Liver (tissue), 9 donors: ENCODE data around the gene CHRM1. TPM values are rescaled to one million over a fixed set of nuclear protein-coding genes. Genes with fewer than 3 reads are reported as not detected.

ENCODE experiments used
- DNase-seq: peaks from one replicate; pipeline ENCODE4 v3.0.0-alpha.2; 2017; ENCODE audit warnings: low spot score
- H3K27ac ChIP-seq, 2 donors: one replicate each; pipeline ENCODE4 v1.7.0; 2013; ENCODE audit warnings: inconsistent platforms in 2 of 2, low read length in 2 of 2, control low read depth in 1 of 2, low read depth in 1 of 2, mild to moderate bottlenecking in 1 of 2
- H3K27me3 ChIP-seq, 4 donors: one replicate each; pipeline versions ENCODE4 v1.6.1 to v1.7.0; 2013; ENCODE audit warnings: low read length in 3 of 4, inconsistent platforms in 1 of 4, mild to moderate bottlenecking in 1 of 4, moderate library complexity in 1 of 4; ENCODE audit not compliant: control insufficient read depth in 4 of 4, insufficient read depth in 4 of 4
- H3K36me3 ChIP-seq, 4 donors: one replicate each; pipeline versions ENCODE4 v1.6.1 to v1.7.0; 2013; ENCODE audit warnings: low read length in 3 of 4, mild to moderate bottlenecking in 3 of 4, low read depth in 1 of 4, moderate library complexity in 1 of 4; ENCODE audit not compliant: control insufficient read depth in 4 of 4, insufficient read depth in 3 of 4
- H3K4me1 ChIP-seq, 4 donors: one replicate each; pipeline versions ENCODE4 v1.6.1 to v1.7.0; 2013; ENCODE audit warnings: low read length in 3 of 4, mild to moderate bottlenecking in 3 of 4, moderate library complexity in 1 of 4; ENCODE audit not compliant: control insufficient read depth in 4 of 4, insufficient read depth in 4 of 4
- H3K4me3 ChIP-seq, 3 donors: one replicate each; pipeline versions ENCODE4 v1.6.1 to v1.7.0; 2013; ENCODE audit warnings: low read length in 3 of 3, control low read depth in 1 of 3, low read depth in 1 of 3, mild to moderate bottlenecking in 1 of 3
- H3K9ac ChIP-seq, 2 donors: one replicate each; pipeline ENCODE4 v1.7.0; 2013; ENCODE audit warnings: low read length in 2 of 2, mild to moderate bottlenecking in 2 of 2, moderate library complexity in 2 of 2, control low read depth in 1 of 2, low read depth in 1 of 2
- H3K9me3 ChIP-seq, 4 donors: one replicate each; pipeline versions ENCODE4 v1.6.1 to v1.7.0; 2013; ENCODE audit warnings: low read length in 3 of 4; ENCODE audit not compliant: control insufficient read depth in 4 of 4
- ATF3 ChIP-seq: IDR thresholded peaks from 2 replicates; pipeline ENCODE4 v1.6.1; 2016; ENCODE audit warnings: antibody characterized with exemption
- CTCF ChIP-seq: fragments of 150-350 bp; IDR thresholded peaks from 2 replicates; pipeline ENCODE4 v1.5.1; 2017; ENCODE audit warnings: improper control_type of control experiment, low read depth, low read length; ENCODE audit not compliant: missing input control
- EGR1 ChIP-seq, 2 donors: IDR thresholded peaks; 2 replicates each; pipeline ENCODE4 v1.6.1; 2016 to 2018; ENCODE audit warnings: antibody characterized with exemption in 2 of 2, low read depth in 2 of 2
- FOXA1 ChIP-seq: IDR thresholded peaks from 2 replicates; pipeline ENCODE4 v1.6.1; 2016; ENCODE audit warnings: antibody characterized with exemption
- GABPA ChIP-seq, 2 donors: IDR thresholded peaks in 1 of 2; conservative IDR thresholded peaks in 1 of 2; 2 replicates each; pipeline ENCODE4 v1.6.1; 2016; ENCODE audit warnings: antibody characterized with exemption in 2 of 2, mild to moderate bottlenecking in 1 of 2, moderate library complexity in 1 of 2
- HNF4G ChIP-seq: IDR thresholded peaks from 2 replicates; pipeline ENCODE4 v1.6.1; 2016; ENCODE audit warnings: antibody characterized with exemption
- JUND ChIP-seq, 2 donors: IDR thresholded peaks; 2 replicates each; pipeline ENCODE4 v1.6.1; 2016; ENCODE audit warnings: antibody characterized with exemption in 2 of 2
- NR2F2 ChIP-seq: IDR thresholded peaks from 2 replicates; pipeline ENCODE4 v1.6.1; 2016; ENCODE audit warnings: antibody characterized with exemption
- RAD21 ChIP-seq, 2 donors: IDR thresholded peaks; 2 replicates each; pipeline ENCODE4 v1.6.1; 2016; ENCODE audit warnings: antibody characterized with exemption in 2 of 2, mild to moderate bottlenecking in 2 of 2
- REST ChIP-seq: IDR thresholded peaks from 2 replicates; pipeline ENCODE4 v1.6.1; 2016; ENCODE audit warnings: antibody characterized with exemption, mild to moderate bottlenecking
- TAF1 ChIP-seq: conservative IDR thresholded peaks from 2 replicates; pipeline ENCODE4 v1.6.1; 2016; ENCODE audit warnings: antibody characterized with exemption, mild to moderate bottlenecking
- YY1 ChIP-seq: IDR thresholded peaks from 2 replicates; pipeline ENCODE4 v1.6.1; 2016; ENCODE audit warnings: antibody characterized with exemption, mild to moderate bottlenecking
- ZBTB33 ChIP-seq: IDR thresholded peaks from 2 replicates; pipeline ENCODE4 v1.6.1; 2016; ENCODE audit warnings: antibody characterized with exemption
- WGBS: extraction: QIAGEN DNeasy Blood & Tissue Kit; methylation state at CpG from one replicate; pipeline ENCODE4 v1.1.7; 2013; 5-methylcytosine and 5-hydroxymethylcytosine counted together
- polyA plus RNA-seq, 2 donors: library from polyadenylated mRNA; stranded (reverse) in 1 of 2; unstranded in 1 of 2; fragments of 200-250 nt in 1 of 2; fragments of >200 nt in 1 of 2; fragmentation: Nextera tagmentation in 1 of 2; extraction: Ambion mirVana in 1 of 2; gene quantifications; one replicate each; pipeline versions ENCODE4 v1.2.1 to v1.2.3, GENCODE V29; 2013 to 2015
- total RNA-seq, 2 donors: library from RNA; depleted of rRNA; stranded (reverse); fragments of >200 nt; gene quantifications; one replicate each; pipeline ENCODE4 v1.2.3, GENCODE V29; 2014
- donor health status: healthy.
- donor health status: healthy.
- donor health status: healthy.
- donor health status: healthy.
- donor health status: healthy.

CHRM1 gene
- total and polyA plus RNA-seq, 4 donors = not detected

- Histone ChIP-seq H3K4me3 (no peak overlapping the region), H3K4me1 (no peaks in the 10 kb centered on the region), H3K27ac (no peak overlapping the region), H3K36me3 (no peaks in the 10 kb centered on the region), H3K27me3 (no peaks in the 10 kb centered on the region), H3K9ac (no peak overlapping the region), H3K9me3 (no peaks in the 10 kb centered on the region)
- whole genome bisulfite sequencing = 86% methylated on average over 6 of the region's 6 CpGs
- no peak for DNase-seq
- TF ChIP-seq FOXA1 (no peak), YY1 (no peak), ZBTB33 (no peak), CTCF (no peak), GABPA (IDR thresholded peaks at IDR 0.05 in 1 of 2, conservative IDR thresholded peaks at IDR 0.05 in 1 of 2) (no peak), JUND (IDR thresholded peaks at IDR 0.05) (no peak), TAF1 (no peak), RAD21 (IDR thresholded peaks at IDR 0.05) (no peak), NR2F2 (no peak)
Measured at GRCh38 chr11:62895501-62895900, 25.7 kb downstream of the CHRM1 start.

GRCh38 chr11:62892077-62892922, 28.9 kb downstream of the CHRM1 start:
- Histone ChIP-seq H3K4me1 (no peaks in the 10 kb centered on the region), H3K9me3 (no peaks in the 10 kb centered on the region), H3K27me3 (no peaks in the 10 kb centered on the region), H3K36me3 (peaks cover 10 to 19% (median 17%) of the 10 kb centered on the region in 4 donors), H3K9ac (no peak overlapping the region), H3K27ac (no peak overlapping the region), H3K4me3 (no peak overlapping the region)
- 86% methylated on average over 10 of the region's 10 CpGs for WGBS
- TF ChIP-seq ZBTB33 = no peak
- no peak for TF ChIP-seq EGR1 (IDR thresholded peaks at IDR 0.05; ENCODE audit: low read depth in 2 of 2)
- TF ChIP-seq HNF4G = no peak
- no peak for TF ChIP-seq ATF3
- TF ChIP-seq REST = no peak
- TF ChIP-seq RAD21 (IDR thresholded peaks at IDR 0.05) = no peak
- no peak for TF ChIP-seq GABPA (IDR thresholded peaks at IDR 0.05 in 1 of 2, conservative IDR thresholded peaks at IDR 0.05 in 1 of 2)
- TF ChIP-seq YY1 = no peak
- no peak for DNase-seq
